ENCODE results near the gene ELMOD2. TPM values are rescaled to one million over a fixed set of nuclear protein-coding genes. Genes with fewer than 3 reads are reported as not detected.

Gene ELMOD2
- total RNA-seq, 2 donors from 2014 or later = 13.1 to 18.6 TPM

- ATAC-seq (peak; percentile 74 to 77), DNase-seq (ENCODE audit: low spot score) (peak; percentile 62)
- H3K27me3 Mint-ChIP-seq = peaks cover 0 to 8% of the 10 kb centered on the region in 2 donors
- H3K4me3 Mint-ChIP-seq = no peak overlapping the region
- H3K36me3 Mint-ChIP-seq = no peaks in the 10 kb centered on the region
- peaks cover 4 to 6% of the 10 kb centered on the region in 2 donors for H3K4me1 Mint-ChIP-seq (ENCODE audit: low read depth in 2 of 2)
- no peak overlapping the region for H3K27ac Mint-ChIP-seq
- no peaks in the 10 kb centered on the region for H3K9me3 Mint-ChIP-seq
Observed at GRCh38 chr4:140556372-140557085, 32.6 kb downstream of the ELMOD2 start.

- Mint-ChIP-seq H3K9me3 (no peaks in the 10 kb centered on the region), H3K4me1 (ENCODE audit: low read depth in 2 of 2) (peaks cover 4 to 6% of the 10 kb centered on the region in 2 donors), H3K4me3 (no peak overlapping the region), H3K36me3 (no peaks in the 10 kb centered on the region), H3K27me3 (peaks cover 0 to 8% of the 10 kb centered on the region in 2 donors), H3K27ac (no peak overlapping the region)
- DNase-seq (ENCODE audit: low spot score) = no peak
- no peak for ATAC-seq
Observed at GRCh38 chr4:140557831-140558435, 34.0 kb downstream of the ELMOD2 start.

GRCh38 chr4:140559696-140560095 lies 35.7 kb downstream of the ELMOD2 start:
- Mint-ChIP-seq H3K4me1 (ENCODE audit: low read depth in 2 of 2) (peaks cover 4 to 6% of the 10 kb centered on the region in 2 donors), H3K36me3 (no peaks in the 10 kb centered on the region), H3K4me3 (no peak overlapping the region), H3K27ac (no peak overlapping the region), H3K9me3 (no peaks in the 10 kb centered on the region), H3K27me3 (peaks cover 0 to 8% of the 10 kb centered on the region in 2 donors)
- DNase-seq (ENCODE audit: low spot score) = no peak
- ATAC-seq = no peak

- peaks cover 5 to 6% of the 10 kb centered on the region in 2 donors for H3K4me1 Mint-ChIP-seq (ENCODE audit: low read depth in 2 of 2)
- H3K4me3 Mint-ChIP-seq = peak within 1 kb of the TSS; percentile 82
- peaks cover 16% of the 10 kb centered on the region for H3K36me3 Mint-ChIP-seq
- DNase-seq (ENCODE audit: low spot score) (no peak), ATAC-seq (peak in 1 of 2 donors; percentile 59)
- peaks cover 37 to 41% of the 10 kb centered on the region in 2 donors for H3K27me3 Mint-ChIP-seq
- H3K27ac Mint-ChIP-seq = no peak within 1 kb of the TSS
- H3K9me3 Mint-ChIP-seq = no peaks in the 10 kb centered on the region
Observed at GRCh38 chr4:140568507-140569306, 44.7 kb downstream of the ELMOD2 start, which contains the start of gene UCP1. Gene UCP1, minus strand, starts transcription at chr4:140568961. Its CDS starts 232 bp downstream, at chr4:140568729.

- H3K36me3 Mint-ChIP-seq = peaks cover 16% of the 10 kb centered on the region
- DNase-seq (ENCODE audit: low spot score) = no peak
- peaks cover 5 to 6% of the 10 kb centered on the region in 2 donors for H3K4me1 Mint-ChIP-seq (ENCODE audit: low read depth in 2 of 2)
- H3K27me3 Mint-ChIP-seq = peaks cover 37 to 42% of the 10 kb centered on the region in 2 donors
- H3K27ac Mint-ChIP-seq = no peak overlapping the region
- ATAC-seq = no peak
- peak overlapping the region; percentile 82 for H3K4me3 Mint-ChIP-seq
- no peaks in the 10 kb centered on the region for H3K9me3 Mint-ChIP-seq
Observed at GRCh38 chr4:140569307-140569638, 45.3 kb downstream of the ELMOD2 start.

GRCh38 chr4:140571620-140572019 lies 47.7 kb downstream of the ELMOD2 start:
- H3K36me3 Mint-ChIP-seq = peaks cover 16% of the 10 kb centered on the region
- no peak overlapping the region for H3K4me3 Mint-ChIP-seq
- H3K4me1 Mint-ChIP-seq (ENCODE audit: low read depth in 2 of 2) = peaks cover 5 to 6% of the 10 kb centered on the region in 2 donors
- DNase-seq (ENCODE audit: low spot score) (no peak), ATAC-seq (no peak)
- no peak overlapping the region for H3K27ac Mint-ChIP-seq
- H3K9me3 Mint-ChIP-seq = no peaks in the 10 kb centered on the region
- H3K27me3 Mint-ChIP-seq = peaks cover 45 to 48% of the 10 kb centered on the region in 2 donors

- Mint-ChIP-seq H3K4me1 (ENCODE audit: low read depth in 2 of 2) (no peaks in the 10 kb centered on the region), H3K27me3 (peaks cover 35 to 57% of the 10 kb centered on the region in 2 donors), H3K9me3 (no peaks in the 10 kb centered on the region), H3K4me3 (no peak overlapping the region), H3K27ac (no peak overlapping the region), H3K36me3 (peaks cover 5% of the 10 kb centered on the region)
- no peak for DNase-seq (ENCODE audit: low spot score)
- no peak for ATAC-seq
Observed at GRCh38 chr4:140575489-140575888, 51.5 kb downstream of the ELMOD2 start.

- Mint-ChIP-seq H3K27me3 (peaks cover 21 to 35% of the 10 kb centered on the region in 2 donors), H3K36me3 (no peaks in the 10 kb centered on the region), H3K27ac (no peak overlapping the region), H3K4me3 (no peak overlapping the region), H3K4me1 (ENCODE audit: low read depth in 2 of 2) (no peaks in the 10 kb centered on the region), H3K9me3 (no peaks in the 10 kb centered on the region)
- ATAC-seq = no peak
- DNase-seq (ENCODE audit: low spot score) = no peak
Observed at GRCh38 chr4:140579278-140579677, 55.3 kb downstream of the ELMOD2 start.

GRCh38 chr4:140581078-140581477 lies 57.1 kb downstream of the ELMOD2 start:
- Mint-ChIP-seq H3K4me1 (ENCODE audit: low read depth in 2 of 2) (no peaks in the 10 kb centered on the region), H3K4me3 (no peak overlapping the region), H3K27me3 (peaks cover 21 to 29% of the 10 kb centered on the region in 2 donors), H3K9me3 (no peaks in the 10 kb centered on the region), H3K27ac (no peak overlapping the region), H3K36me3 (no peaks in the 10 kb centered on the region)
- ATAC-seq = no peak
- DNase-seq (ENCODE audit: low spot score) = no peak

- DNase-seq (ENCODE audit: low spot score) (no peak), ATAC-seq (no peak)
- H3K4me3 Mint-ChIP-seq = no peak overlapping the region
- no peaks in the 10 kb centered on the region for H3K36me3 Mint-ChIP-seq
- no peaks in the 10 kb centered on the region for H3K9me3 Mint-ChIP-seq
- H3K27ac Mint-ChIP-seq = no peak overlapping the region
- no peaks in the 10 kb centered on the region for H3K4me1 Mint-ChIP-seq (ENCODE audit: low read depth in 2 of 2)
- H3K27me3 Mint-ChIP-seq = peaks cover 0 to 16% of the 10 kb centered on the region in 2 donors
Observed at GRCh38 chr4:140584439-140584838, 60.5 kb downstream of the ELMOD2 start.

- Mint-ChIP-seq H3K27ac (no peak overlapping the region), H3K4me1 (ENCODE audit: low read depth in 2 of 2) (no peaks in the 10 kb centered on the region), H3K9me3 (no peaks in the 10 kb centered on the region), H3K36me3 (no peaks in the 10 kb centered on the region), H3K4me3 (no peak overlapping the region), H3K27me3 (peaks cover 26 to 44% of the 10 kb centered on the region in 2 donors)
- ATAC-seq = no peak
- DNase-seq (ENCODE audit: low spot score) = no peak
Observed at GRCh38 chr4:140595065-140595464, 71.1 kb downstream of the ELMOD2 start.

- Mint-ChIP-seq H3K36me3 (no peaks in the 10 kb centered on the region), H3K9me3 (no peaks in the 10 kb centered on the region), H3K4me1 (ENCODE audit: low read depth in 2 of 2) (no peaks in the 10 kb centered on the region), H3K27ac (no peak overlapping the region), H3K27me3 (peaks cover 9 to 25% of the 10 kb centered on the region in 2 donors), H3K4me3 (no peak overlapping the region)
- ATAC-seq (no peak), DNase-seq (ENCODE audit: low spot score) (no peak)
Observed at GRCh38 chr4:140600408-140600807, 76.4 kb downstream of the ELMOD2 start.

- Mint-ChIP-seq H3K36me3 (no peaks in the 10 kb centered on the region), H3K4me1 (ENCODE audit: low read depth in 2 of 2) (no peaks in the 10 kb centered on the region), H3K27ac (no peak overlapping the region), H3K9me3 (no peaks in the 10 kb centered on the region), H3K27me3 (peaks cover 12 to 33% of the 10 kb centered on the region in 2 donors), H3K4me3 (no peak overlapping the region)
- peak in 1 of 2 donors; percentile 55 for ATAC-seq
- DNase-seq (ENCODE audit: low spot score) = no peak
Observed at GRCh38 chr4:140602714-140603113, 78.7 kb downstream of the ELMOD2 start.

GRCh38 chr4:140603286-140603685 lies 79.3 kb downstream of the ELMOD2 start:
- H3K4me1 Mint-ChIP-seq (ENCODE audit: low read depth in 2 of 2) = no peaks in the 10 kb centered on the region
- peak in 1 of 2 donors; percentile 7 for ATAC-seq
- no peak overlapping the region for H3K4me3 Mint-ChIP-seq
- no peak overlapping the region for H3K27ac Mint-ChIP-seq
- no peak for DNase-seq (ENCODE audit: low spot score)
- no peaks in the 10 kb centered on the region for H3K36me3 Mint-ChIP-seq
- peaks cover 12 to 29% of the 10 kb centered on the region in 2 donors for H3K27me3 Mint-ChIP-seq
- no peaks in the 10 kb centered on the region for H3K9me3 Mint-ChIP-seq

Measured in natural killer cell treated with Interleukin-12 subunit alpha and Interleukin-12 subunit beta and Interleukin-15 and Interleukin-18, amount 100 ng/mL, for 72 hours (primary cell).